ENCODE data around the gene MMD. TPM values are rescaled to one million over a fixed set of nuclear protein-coding genes. Genes with fewer than 3 reads are reported as not detected.
A peak's percentile ranks its signal among the peaks of the same experiment; 100 is the strongest.
"Not testable (repeated sequence)": the region's sequence is repeated elsewhere in the genome, so short reads cannot be mapped to it uniquely, and the experiment has no call there.

The MMD gene, protein sequence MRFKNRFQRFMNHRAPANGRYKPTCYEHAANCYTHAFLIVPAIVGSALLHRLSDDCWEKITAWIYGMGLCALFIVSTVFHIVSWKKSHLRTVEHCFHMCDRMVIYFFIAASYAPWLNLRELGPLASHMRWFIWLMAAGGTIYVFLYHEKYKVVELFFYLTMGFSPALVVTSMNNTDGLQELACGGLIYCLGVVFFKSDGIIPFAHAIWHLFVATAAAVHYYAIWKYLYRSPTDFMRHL
- total RNA-seq (9.9 TPM), polyA plus RNA-seq (ENCODE audit: insufficient read depth, low read depth, low replicate concordance) (6.4 TPM)
- long read RNA-seq, donor 1, partial matches to known transcripts: 0 of 3 reads
- long read RNA-seq, donor 1, other reads (novel, unspliced or antisense): 0 of 3 reads
- long read RNA-seq, donor 2, partial matches to known transcripts: 0 of 4 reads
- long read RNA-seq, donor 2, other reads (novel, unspliced or antisense): 0 of 4 reads
- long read RNA-seq, donor 3, transcript MMD-201 (7 exons, 2,735 nt): major isoform, 6 of 6 reads
- long read RNA-seq, donor 3, partial matches to known transcripts: 0 of 6 reads
- long read RNA-seq, donor 3, other reads (novel, unspliced or antisense): 0 of 6 reads
- long read RNA-seq, donor 4, transcript MMD-201 (7 exons, 2,735 nt): major isoform, 7 of 7 reads
- long read RNA-seq, donor 4, partial matches to known transcripts: 0 of 7 reads
- long read RNA-seq, donor 4, other reads (novel, unspliced or antisense): 0 of 7 reads
- long read RNA-seq, donor 5, partial matches to known transcripts: 0 of 1 reads
- long read RNA-seq, donor 5, other reads (novel, unspliced or antisense): 0 of 1 reads
- long read RNA-seq, donor 6, transcript MMD-201 (7 exons, 2,735 nt): major isoform, 7 of 7 reads
- long read RNA-seq, donor 6, partial matches to known transcripts: 0 of 7 reads
- long read RNA-seq, donor 6, other reads (novel, unspliced or antisense): 0 of 7 reads
- long read RNA-seq, donor 7, partial matches to known transcripts: 1 of 13 reads
- long read RNA-seq, donor 7, other reads (novel, unspliced or antisense): 7 of 13 reads
- long read RNA-seq, donor 8, partial matches to known transcripts: 0 of 5 reads
- long read RNA-seq, donor 8, other reads (novel, unspliced or antisense): 0 of 5 reads
- long read RNA-seq, donor 9, partial matches to known transcripts: 0 of 3 reads
- long read RNA-seq, donor 9, other reads (novel, unspliced or antisense): 0 of 3 reads
- long read RNA-seq, donor 10: 0 reads

DNA sequence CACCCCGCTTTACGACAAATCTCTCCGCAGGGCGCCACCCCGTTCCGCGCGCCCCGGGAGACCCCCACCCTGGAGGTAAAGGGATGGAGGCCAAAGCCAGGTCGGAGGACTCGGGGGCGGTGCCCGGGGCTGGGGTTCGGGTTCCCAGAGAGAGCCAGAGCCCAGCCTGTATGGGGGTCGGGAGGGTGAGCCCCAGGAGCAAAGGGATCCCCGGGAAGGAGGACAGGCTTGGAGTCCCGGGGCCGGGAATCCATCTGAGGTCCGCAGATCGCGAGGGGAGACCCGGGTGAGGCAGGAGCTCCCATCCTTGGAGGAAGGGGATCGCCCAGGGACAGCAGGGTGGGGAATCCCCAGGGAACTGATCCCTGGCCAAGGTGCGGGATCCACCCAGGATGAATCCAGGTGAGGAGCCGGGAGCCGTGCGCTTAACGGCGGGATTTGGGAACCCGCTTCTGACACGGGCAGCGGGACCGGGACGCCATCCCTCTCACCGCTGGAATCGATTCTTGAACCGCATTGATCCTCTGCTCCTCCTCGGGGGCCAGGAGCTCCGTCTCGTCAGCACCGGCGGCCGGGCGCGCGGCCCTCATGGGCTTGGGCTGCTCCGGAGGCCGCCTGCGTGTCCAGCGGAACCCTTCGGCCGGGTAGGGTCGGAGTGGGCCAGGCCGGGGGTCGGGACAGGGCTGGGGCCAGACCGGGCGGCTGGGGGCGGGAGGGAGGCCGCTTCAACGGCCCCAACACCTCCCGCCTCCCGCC, at the start of gene MMD:
Gene MMD, minus strand, starts transcription at position 657 of the 756 bp plus-strand sequence. Its CDS starts 140 bp downstream, at position 517.
- peak in 4 of 5 donors; percentile 46 to 85 (median 59) for DNase-seq
- no peak for FAIRE-seq
- Histone ChIP-seq H3K4me3 (ENCODE audit: low read length in 3 of 3) (peak within 1 kb of the TSS; percentile 69 to 91 (median 83)), H3K27ac (ENCODE audit: low read depth in 2 of 2, low read length in 2 of 2) (peak within 1 kb of the TSS; percentile 73), H3K9ac (ENCODE audit: low read length in 3 of 3) (peak within 1 kb of the TSS; percentile 55 to 96 (median 85)), H3K9me3 (ENCODE audit: control insufficient read depth in 2 of 3, insufficient read depth in 1 of 3, low read length in 3 of 3) (no peaks in the 10 kb centered on the region), H3K4me1 (ENCODE audit: control insufficient read depth in 2 of 3, insufficient read depth in 2 of 3, low read depth in 1 of 3, low read length in 3 of 3) (peaks cover 0 to 2% (median 0%) of the 10 kb centered on the region in 3 donors), H3K36me3 (ENCODE audit: control insufficient read depth in 2 of 3, insufficient read depth in 3 of 3, low read length in 3 of 3) (no peaks in the 10 kb centered on the region), H3K27me3 (ENCODE audit: control insufficient read depth, insufficient read depth, low read length) (no peaks in the 10 kb centered on the region)
- TF ChIP-seq, protein P1, sequence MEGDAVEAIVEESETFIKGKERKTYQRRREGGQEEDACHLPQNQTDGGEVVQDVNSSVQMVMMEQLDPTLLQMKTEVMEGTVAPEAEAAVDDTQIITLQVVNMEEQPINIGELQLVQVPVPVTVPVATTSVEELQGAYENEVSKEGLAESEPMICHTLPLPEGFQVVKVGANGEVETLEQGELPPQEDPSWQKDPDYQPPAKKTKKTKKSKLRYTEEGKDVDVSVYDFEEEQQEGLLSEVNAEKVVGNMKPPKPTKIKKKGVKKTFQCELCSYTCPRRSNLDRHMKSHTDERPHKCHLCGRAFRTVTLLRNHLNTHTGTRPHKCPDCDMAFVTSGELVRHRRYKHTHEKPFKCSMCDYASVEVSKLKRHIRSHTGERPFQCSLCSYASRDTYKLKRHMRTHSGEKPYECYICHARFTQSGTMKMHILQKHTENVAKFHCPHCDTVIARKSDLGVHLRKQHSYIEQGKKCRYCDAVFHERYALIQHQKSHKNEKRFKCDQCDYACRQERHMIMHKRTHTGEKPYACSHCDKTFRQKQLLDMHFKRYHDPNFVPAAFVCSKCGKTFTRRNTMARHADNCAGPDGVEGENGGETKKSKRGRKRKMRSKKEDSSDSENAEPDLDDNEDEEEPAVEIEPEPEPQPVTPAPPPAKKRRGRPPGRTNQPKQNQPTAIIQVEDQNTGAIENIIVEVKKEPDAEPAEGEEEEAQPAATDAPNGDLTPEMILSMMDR (IDR thresholded peaks at IDR 0.05; ENCODE audit: borderline replicate concordance, extremely low read depth, insufficient read depth): no peak
- intact Hi-C loops (cut with DNase I): no loop called here

DNA sequence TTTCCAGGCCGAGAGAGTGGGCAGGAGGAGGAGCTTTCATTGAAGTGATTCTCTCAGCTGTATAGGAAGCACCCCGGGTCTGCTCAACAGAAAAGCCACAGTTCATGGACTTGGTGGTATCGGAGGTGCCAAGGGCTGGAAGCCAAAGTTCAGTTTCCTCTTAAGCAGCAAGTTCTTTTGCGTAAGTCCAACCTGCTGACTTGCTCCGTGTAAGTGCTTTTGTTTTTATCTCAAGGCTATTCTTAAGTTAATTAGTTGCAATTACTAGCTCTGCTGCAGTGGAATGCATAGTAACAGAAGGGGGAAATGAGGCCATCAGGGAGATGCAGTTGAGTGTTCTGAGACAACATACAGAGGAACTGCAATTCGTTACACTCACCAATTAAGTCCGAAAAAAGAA, 45.0 kb upstream of the MMD start:
- FAIRE-seq (no peak), DNase-seq (peak in 1 of 5 donors; percentile 46)
- intact Hi-C loops (cut with DNase I): no loop called here
- TF ChIP-seq, protein P1 (IDR thresholded peaks at IDR 0.05; ENCODE audit: borderline replicate concordance, extremely low read depth, insufficient read depth): no peak
- Histone ChIP-seq H3K9me3 (ENCODE audit: control insufficient read depth in 2 of 3, insufficient read depth in 1 of 3, low read length in 3 of 3) (no peaks in the 10 kb centered on the region), H3K27ac (ENCODE audit: low read depth in 2 of 2, low read length in 2 of 2) (peak overlapping the region in 1 of 2 donors; percentile 1), H3K4me3 (ENCODE audit: low read length in 3 of 3) (peak overlapping the region in 2 of 3 donors; percentile 9 to 12), H3K9ac (ENCODE audit: low read length in 3 of 3) (no peak overlapping the region), H3K27me3 (ENCODE audit: control insufficient read depth, insufficient read depth, low read length) (no peaks in the 10 kb centered on the region), H3K36me3 (ENCODE audit: control insufficient read depth in 2 of 3, insufficient read depth in 3 of 3, low read length in 3 of 3) (no peaks in the 10 kb centered on the region), H3K4me1 (ENCODE audit: control insufficient read depth in 2 of 3, insufficient read depth in 2 of 3, low read depth in 1 of 3, low read length in 3 of 3) (peaks cover 0 to 5% (median 0%) of the 10 kb centered on the region in 3 donors)

DNA sequence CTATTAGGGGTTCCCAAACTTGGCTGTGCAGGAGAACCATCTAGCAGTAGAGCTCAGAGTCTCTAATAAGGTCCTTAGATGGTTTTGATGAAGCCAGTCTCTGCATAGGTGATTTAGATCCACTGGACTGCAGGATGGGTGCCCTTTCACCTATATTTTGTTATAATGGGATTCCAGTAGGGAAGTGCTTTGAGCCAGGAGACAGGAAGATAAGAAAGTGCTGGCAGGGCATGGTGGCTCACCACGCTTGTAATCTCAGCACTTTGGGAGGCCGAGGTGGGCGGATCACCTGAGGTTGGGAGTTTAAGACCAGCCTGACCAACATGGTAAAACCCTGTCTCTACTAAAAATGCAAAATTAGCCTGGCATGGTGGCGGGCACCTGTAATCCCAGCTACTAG, 44.1 kb upstream of the MMD start:
- H3K27me3 ChIP-seq (ENCODE audit: control insufficient read depth, insufficient read depth, low read length); FAIRE-seq; H3K9me3 ChIP-seq (ENCODE audit: control insufficient read depth in 2 of 3, insufficient read depth in 1 of 3, low read length in 3 of 3); H3K4me3 ChIP-seq (ENCODE audit: low read length in 3 of 3); intact Hi-C loops (cut with DNase I); H3K27ac ChIP-seq (ENCODE audit: low read depth in 2 of 2, low read length in 2 of 2); H3K9ac ChIP-seq (ENCODE audit: low read length in 3 of 3); H3K4me1 ChIP-seq (ENCODE audit: control insufficient read depth in 2 of 3, insufficient read depth in 2 of 3, low read depth in 1 of 3, low read length in 3 of 3); DNase-seq; H3K36me3 ChIP-seq (ENCODE audit: control insufficient read depth in 2 of 3, insufficient read depth in 3 of 3, low read length in 3 of 3): not testable (repeated sequence)

All from kidney (tissue), 22 donors.